Activated CD8-positive, alpha-beta memory T cell treated with anti-CD3 and anti-CD28 coated beads for 1 hour (primary cell): ENCODE measurements around the gene DNPH1.
A peak's percentile ranks its signal among the peaks of the same experiment; 100 is the strongest.

Source experiments
- DNase-seq, 2 donors: peaks; one replicate each; pipeline ENCODE4 v3.0.0-alpha.2; 2020; ENCODE audit warnings: low read depth in 1 of 2; ENCODE audit errors: extremely low read depth in 1 of 2

The DNPH1 gene

DNA sequence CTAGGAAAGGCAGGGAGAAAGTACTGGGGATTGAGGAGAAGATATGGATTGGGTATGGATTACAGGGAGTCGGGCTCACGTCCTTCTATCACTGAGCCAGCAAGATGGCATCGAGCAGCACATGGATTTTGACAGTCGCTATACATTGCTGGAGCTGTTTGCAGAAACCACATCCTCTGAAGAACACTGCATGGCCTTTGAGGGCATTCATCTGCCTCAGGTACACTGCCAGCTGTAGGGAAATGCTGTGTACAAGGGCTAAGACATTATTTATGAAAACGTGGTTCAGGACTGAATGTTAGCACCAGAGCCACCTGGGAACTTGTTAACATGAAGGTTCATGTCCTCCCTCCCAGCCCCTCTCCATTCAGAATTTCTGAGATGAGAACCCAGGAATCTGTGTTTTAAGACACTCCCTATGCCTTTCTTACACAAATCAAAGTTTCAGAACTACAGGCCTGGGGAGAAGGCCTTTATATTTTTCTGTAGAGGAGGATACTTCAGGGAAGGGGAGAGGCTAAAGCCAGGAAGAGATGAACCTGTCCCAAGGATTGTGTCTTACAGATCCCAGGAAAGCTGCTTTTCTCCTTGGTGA lies 43.8 kb downstream of the DNPH1 start:
- no peak for DNase-seq

DNA sequence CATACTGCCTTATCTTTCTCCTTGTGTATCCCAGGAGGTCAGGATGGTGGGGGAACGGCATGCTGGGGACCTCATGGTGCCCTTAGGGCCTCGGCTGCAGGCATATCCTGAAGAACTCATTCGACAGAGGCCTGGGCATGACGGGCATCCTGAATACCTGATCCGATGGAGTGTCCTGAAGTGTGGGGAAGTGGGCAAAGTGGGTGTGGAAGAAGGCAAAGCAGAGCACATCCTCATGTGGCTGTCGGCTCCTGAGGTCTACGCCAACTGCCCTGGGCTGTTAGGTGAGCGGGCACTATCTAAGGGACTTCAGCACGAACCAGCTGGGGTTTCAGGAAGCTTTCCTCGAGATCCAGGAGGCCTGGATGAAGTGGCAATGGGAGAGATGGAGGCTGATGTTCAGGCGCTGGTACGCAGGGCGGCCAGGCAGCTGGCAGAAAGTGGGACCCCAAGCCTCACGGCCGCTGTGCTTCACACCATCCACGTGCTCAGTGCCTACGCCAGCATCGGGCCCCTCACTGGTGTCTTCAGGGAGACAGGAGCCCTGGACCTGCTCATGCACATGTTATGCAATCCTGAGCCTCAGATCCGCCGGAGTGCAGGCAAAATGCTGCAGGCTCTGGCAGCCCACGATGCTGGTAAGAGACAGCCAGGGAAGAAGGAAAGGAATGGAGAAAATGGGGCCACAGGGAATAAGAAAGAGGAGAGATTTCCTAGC lies 44.9 kb downstream of the DNPH1 start:
- no peak for DNase-seq

DNA sequence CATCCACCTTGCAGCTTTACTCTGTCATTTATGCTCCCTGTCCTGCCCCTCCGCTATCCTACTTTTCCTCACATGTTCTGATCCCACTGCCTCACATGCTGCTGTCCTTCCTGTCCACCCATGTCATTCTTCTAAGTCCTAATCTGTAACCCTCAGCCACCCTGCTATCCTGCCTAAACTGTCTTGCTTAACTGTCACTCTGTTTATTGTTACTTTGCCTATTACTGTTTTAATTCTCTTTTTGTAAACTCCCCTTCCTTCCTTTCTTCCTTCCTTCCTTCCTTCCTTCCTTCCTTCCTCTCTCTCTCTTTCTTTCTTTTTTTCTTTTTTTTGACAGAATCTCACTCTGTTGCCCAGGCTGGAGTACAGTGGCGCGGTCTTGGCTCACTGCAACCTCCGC lies 45.8 kb downstream of the DNPH1 start:
- DNase-seq = no peak

DNA sequence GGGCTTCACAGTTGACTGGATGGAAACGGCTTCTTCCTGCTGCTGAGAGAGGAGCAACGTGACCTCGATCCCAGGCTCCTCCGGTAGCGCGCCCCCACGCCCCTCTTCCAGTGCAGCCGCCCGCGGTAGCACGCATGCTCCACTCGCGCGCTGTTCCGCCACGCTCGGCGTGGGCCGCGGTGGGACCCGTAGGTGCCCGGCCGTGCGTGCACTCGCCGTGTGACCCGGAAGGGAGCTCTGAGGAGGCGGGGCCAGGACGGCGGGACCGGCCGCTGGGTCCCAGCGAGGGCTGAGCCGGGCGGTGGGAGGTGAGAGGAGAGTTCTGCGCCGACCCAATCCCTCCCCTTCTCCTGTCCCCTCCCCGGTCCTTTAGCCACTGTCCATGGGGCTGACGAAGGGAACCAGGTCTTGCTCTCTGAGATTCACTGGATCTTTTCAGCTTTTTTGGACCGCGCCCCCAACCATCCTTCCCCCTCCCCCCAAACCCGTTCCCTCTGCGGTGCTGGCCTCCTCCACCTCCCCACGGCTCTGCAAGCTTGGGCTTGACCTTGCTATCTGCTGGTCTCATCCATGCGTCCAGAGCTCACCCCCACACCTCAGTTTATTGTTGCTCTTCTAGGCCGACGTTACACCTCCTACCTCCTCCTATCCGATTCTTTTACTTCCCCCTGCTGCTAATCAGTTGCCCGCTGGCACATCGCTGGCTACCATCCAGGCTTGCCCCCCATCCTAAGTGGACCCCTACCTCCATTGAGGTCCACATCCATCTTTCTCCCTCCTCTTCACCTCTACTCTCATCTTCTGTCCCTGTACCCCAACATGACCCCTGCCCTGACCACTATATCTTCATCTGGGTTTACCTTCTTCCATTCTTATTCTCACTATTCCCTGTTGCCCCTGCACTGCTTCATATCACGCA lies 47.1 kb downstream of the DNPH1 start, which contains the start of gene CUL9:
Gene CUL9 (plus strand): TSS at position 255 of the 919 bp plus-strand sequence. CDS start 2,115 bp downstream, outside the sequence.
- peak in 1 of 2 donors; percentile 69 for DNase-seq

DNA sequence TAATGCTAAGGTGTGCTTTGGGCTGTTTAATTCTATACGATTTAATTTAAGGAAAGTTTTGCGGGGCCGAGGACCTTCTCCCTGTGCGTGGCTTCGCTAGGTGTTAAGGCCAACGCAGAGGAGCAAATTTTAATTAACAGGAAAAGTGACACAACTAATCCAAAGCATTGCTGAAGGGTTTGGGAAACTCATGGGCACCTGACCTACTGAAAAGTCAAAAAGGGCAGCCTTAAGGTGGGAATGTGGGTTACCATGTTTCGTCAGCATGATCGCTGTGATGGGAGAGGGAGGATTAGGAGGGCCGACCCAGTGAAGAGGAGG lies 47.7 kb downstream of the DNPH1 start:
- no peak for DNase-seq

DNA sequence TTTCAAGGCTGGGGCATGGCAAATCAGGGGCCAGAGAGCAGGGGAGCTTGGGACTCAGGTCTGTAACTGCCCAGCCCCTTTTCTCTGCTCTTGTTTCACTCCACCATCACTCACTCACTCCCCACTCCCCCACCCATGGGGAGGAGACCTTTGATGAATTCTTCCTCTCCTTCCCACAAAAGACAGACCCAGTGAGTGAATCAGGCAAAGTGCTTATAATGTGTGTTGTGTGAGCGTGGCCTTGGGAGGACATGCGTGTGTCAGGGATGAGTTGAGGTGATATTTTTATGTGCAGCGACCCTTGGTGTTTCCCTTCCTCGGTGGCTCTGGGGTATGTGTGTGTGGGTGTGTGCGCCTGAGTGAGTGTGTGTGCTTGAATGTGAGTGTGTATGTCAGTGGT lies 48.3 kb downstream of the DNPH1 start:
- DNase-seq = no peak

DNA sequence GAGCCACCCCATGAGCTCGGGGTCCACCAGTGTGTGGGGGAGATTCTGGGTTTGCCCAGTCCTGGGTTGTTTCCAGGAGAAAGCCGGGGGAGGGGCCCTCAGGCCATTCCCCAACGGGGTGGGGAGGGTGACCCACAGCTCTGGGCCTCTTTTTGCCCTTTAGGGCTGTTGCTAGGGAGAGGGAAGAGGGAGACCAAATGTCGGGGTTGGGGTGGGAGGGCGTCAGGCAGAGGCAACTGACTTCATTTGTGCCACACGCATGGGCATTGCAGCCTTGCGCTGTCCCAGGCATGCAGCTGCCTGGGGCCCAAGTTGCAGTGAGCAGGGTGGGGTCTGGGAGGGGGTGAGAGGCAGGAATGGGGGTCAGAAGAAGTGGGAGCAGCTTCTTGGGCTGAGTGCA lies 49.2 kb downstream of the DNPH1 start:
- no peak for DNase-seq

DNA sequence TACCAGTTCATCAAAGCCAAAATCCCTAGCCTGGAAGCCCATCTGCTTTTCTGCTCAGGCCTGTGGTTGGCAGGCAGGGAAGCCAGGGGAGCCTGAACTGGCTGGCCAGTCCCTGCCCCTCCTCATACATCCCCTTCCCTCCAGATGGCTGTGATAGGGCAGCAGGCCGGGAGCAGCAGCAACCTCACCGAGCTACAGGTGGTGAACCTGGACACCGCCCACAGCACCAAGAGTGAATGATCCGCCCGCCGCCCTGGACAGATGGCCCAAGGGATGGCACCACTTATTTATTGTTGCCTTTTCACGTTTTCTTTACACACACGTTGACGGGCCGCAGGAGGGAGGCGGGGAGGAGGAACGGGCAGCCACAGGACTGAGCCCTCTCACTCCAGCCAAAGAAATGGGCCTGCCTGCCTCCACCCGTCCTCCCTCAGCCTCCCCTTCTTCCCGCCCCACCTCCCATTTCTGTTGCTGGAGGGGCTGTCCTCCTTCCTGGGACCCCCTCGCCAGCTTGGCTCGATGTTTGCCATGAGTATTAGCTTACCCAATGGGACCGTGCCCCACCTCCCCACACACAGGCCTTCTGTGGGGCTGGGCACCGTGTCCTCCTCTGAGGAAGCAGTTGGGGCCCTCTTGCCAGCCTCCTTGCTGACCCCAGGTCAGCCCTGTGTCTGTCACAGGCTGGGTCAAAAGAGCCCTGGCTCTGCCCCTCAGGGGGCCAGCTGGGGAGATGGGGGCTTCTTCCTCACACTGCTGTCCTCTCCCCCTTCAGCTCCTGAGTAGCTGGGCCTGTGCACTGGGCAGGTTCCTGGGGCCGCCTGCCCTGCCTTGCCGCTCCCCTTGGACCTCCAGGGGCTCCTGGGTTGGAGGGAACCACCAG lies 50.1 kb downstream of the DNPH1 start:
- DNase-seq = no peak

DNA sequence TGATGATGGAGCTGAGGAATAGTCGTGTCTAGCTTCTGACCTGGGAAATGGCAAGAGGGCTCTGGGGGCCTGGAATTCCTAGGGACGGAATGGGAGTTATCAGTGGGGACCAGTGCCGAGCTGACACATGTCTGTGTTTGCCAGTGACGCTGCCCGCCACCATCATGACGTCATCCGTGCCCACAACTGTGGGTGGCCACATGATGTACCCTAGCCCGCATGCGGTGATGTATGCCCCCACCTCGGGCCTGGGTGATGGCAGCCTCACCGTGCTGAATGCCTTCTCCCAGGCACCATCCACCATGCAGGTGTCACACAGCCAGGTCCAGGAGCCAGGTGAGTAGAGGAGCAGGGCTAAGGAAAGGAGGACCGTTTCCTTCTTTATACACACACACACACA lies 51.1 kb downstream of the DNPH1 start:
- no peak for DNase-seq

DNA sequence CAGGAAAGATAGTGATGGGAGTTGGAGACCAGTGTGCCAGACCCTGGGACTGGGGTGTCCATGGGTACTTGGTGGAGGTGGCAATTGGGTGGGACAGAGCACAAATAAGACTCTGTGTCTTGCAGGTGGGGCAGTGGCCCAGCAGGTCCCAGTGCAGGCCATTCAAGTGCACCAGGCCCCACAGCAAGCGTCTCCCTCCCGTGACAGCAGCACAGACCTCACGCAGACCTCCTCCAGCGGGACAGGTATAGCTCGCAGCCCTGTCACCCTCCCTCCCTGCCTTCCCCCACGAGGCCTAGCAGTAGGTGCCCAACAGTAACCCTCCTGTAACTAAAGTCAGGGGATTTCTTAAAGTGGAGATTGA lies 52.9 kb downstream of the DNPH1 start:
- no peak for DNase-seq

DNA sequence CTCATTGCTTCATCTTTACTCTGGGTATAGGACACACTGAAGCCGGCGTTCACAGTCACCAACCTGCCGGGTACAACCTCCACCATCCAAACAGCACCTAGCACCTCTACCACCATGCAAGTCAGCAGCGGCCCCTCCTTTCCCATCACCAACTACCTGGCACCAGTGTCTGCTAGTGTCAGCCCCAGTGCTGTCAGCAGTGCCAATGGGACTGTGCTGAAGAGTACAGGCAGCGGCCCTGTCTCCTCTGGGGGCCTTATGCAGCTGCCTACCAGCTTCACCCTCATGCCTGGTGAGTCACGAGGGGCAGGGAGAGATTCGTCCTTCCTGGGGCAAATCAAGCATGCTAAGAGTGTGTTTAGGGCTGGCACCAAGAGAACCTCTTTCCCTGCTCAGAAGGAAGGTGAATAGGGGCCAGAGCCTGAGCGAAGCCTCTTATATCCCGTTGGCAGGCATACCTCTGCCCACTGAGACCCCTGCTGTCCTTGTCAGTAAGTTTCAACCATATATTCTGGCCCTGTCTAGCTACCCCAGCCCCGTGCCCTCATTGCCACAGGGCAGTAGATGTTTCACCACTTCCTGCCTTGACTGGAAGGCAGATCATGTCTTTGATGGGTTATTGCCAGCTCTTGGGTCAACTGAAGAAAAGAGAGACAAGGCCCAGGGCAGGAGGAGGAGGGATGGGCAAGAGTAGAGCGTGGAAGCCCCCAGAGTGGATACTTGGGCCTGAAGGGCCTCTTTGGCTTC lies 53.4 kb downstream of the DNPH1 start:
- DNase-seq = no peak
